ENCODE data around the gene ACOT9. TPM values are rescaled to one million over a fixed set of nuclear protein-coding genes. Genes with fewer than 3 reads are reported as not detected.

ACOT9 gene
- total RNA-seq, 2 donors from 2014 or later: 23.6 to 26.0 TPM

DNA sequence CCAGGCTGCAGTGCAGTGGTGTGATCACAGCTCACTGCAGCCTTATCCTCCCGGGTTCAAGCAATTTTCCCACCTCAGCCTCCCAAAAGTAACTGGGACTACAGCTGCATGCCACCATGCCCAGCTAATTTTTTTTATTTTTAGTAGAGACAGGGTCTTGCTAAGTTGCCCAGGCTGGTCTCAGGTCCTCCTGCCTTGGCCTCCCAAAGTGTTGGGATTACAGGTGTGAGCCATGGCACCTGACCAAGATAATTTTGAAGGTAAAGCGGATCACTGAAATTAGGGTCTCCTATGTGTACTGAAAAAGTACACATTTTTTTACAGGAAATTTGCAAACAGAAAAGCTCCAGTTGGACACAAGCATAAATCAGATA, 44.7 kb upstream of the ACOT9 start:
- Histone ChIP-seq H3K27ac (peak overlapping the region; percentile 50), H3K4me3 (no peak overlapping the region), H3K36me3 (no peaks in the 10 kb centered on the region), H3K9me3 (no peaks in the 10 kb centered on the region), H3K27me3 (no peaks in the 10 kb centered on the region), H3K9ac (ENCODE audit: low read depth in 2 of 2, low read length in 2 of 2) (no peak overlapping the region), H3K4me1 (no peaks in the 10 kb centered on the region)
- no peak for DNase-seq
- intact Hi-C loops (cut with DNase I): no loop called here
- TF ChIP-seq, protein P1, sequence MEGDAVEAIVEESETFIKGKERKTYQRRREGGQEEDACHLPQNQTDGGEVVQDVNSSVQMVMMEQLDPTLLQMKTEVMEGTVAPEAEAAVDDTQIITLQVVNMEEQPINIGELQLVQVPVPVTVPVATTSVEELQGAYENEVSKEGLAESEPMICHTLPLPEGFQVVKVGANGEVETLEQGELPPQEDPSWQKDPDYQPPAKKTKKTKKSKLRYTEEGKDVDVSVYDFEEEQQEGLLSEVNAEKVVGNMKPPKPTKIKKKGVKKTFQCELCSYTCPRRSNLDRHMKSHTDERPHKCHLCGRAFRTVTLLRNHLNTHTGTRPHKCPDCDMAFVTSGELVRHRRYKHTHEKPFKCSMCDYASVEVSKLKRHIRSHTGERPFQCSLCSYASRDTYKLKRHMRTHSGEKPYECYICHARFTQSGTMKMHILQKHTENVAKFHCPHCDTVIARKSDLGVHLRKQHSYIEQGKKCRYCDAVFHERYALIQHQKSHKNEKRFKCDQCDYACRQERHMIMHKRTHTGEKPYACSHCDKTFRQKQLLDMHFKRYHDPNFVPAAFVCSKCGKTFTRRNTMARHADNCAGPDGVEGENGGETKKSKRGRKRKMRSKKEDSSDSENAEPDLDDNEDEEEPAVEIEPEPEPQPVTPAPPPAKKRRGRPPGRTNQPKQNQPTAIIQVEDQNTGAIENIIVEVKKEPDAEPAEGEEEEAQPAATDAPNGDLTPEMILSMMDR (IDR thresholded peaks at IDR 0.05): no peak

DNA sequence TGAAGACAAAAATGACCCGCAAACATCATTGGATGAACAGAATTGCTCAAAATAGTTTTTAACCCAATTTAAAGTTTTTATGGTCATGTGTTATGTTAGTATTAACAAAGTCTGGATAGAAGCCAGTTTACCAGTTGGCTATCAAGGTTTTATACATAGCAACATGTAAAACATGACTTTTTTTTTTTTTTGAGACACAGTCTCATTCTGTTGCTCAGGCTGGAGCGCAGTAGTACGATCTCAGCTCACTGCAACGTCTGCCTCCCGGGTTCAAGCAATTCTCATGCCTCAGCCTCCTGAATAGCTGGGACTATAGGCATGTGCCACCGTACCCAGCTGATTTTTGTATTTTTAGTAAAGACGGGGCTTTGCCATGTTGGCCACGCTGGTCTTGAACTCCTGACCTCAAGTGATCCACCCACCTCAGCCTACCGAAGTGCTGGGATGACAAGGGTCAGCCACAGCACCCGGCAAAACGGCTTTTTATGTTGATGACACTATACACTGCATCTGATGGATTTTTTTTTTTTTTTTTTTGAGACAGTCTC, 43.3 kb upstream of the ACOT9 start:
- Histone ChIP-seq H3K4me3 (no peak overlapping the region), H3K4me1 (no peaks in the 10 kb centered on the region), H3K36me3 (no peaks in the 10 kb centered on the region), H3K27me3 (no peaks in the 10 kb centered on the region), H3K9me3 (no peaks in the 10 kb centered on the region), H3K9ac (ENCODE audit: low read depth in 2 of 2, low read length in 2 of 2) (no peak overlapping the region), H3K27ac (peak overlapping the region; percentile 4)
- DNase-seq: no peak
- intact Hi-C loops (cut with DNase I): no loop called here
- TF ChIP-seq, protein P1 (IDR thresholded peaks at IDR 0.05): no peak

DNA sequence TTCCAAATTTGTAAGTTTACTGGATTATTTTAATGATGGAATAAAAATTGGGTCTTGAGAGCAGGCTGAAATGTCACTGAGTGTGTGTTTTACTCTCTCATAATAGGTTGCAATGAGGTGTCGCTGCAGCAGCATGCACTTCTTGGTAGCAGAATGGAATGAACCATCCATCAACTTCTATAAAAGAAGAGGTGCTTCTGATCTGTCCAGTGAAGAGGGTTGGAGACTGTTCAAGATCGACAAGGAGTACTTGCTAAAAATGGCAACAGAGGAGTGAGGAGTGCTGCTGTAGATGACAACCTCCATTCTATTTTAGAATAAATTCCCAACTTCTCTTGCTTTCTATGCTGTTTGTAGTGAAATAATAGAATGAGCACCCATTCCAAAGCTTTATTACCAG, 42.5 kb upstream of the ACOT9 start:
- DNase-seq: no peak
- intact Hi-C loops (cut with DNase I): no loop called here
- Histone ChIP-seq H3K27ac (peak overlapping the region; percentile 80), H3K9me3 (no peaks in the 10 kb centered on the region), H3K4me1 (no peaks in the 10 kb centered on the region), H3K9ac (ENCODE audit: low read depth in 2 of 2, low read length in 2 of 2) (peak overlapping the region in 1 of 2 donors; percentile 85), H3K27me3 (no peaks in the 10 kb centered on the region), H3K36me3 (no peaks in the 10 kb centered on the region), H3K4me3 (peak overlapping the region; percentile 42)
- TF ChIP-seq, protein P1 (IDR thresholded peaks at IDR 0.05): no peak

DNA sequence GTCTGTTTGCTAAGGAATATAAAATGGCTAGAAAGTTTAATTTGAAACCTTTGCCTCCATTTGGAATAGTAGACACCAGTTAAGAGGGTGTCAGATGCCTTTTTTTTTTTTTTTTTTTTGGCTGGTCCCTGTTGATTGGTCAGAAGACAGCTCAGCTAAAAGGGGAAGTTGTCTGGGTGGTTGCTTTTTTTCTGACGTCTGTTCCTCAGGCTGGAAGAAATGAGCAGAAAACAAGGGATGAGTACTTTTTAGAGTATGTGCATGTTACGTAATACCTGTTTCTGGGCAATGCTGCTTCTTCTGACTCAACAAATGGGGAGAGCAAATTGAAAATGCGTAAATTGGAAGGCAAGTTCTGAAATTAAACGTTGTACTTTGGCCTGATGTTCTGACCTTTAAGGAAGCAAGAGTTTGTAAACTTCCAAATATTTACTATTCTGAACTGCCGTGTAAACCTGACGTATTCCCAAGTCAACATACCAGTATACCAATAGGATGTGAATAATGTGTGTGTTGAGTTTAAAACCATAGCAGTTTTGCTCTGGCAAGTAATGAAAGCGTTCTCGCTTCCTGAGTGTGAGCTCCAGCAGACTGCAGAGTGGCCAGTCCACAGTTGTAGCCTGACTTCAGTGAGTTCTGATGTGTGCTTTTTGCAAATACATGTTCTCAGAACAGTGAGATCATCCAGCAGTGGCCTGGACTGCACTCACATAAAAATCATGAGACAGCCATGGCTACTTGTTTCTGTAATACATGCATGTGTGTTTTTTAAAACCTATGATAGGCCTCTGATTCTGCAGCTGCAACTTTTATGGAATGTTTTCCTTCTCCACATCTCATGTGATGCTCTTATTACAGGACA, 41.6 kb upstream of the ACOT9 start:
- Histone ChIP-seq H3K4me3 (peak overlapping the region; percentile 42), H3K4me1 (no peaks in the 10 kb centered on the region), H3K9me3 (no peaks in the 10 kb centered on the region), H3K9ac (ENCODE audit: low read depth in 2 of 2, low read length in 2 of 2) (peak overlapping the region; percentile 17 to 85), H3K27ac (peak overlapping the region; percentile 80), H3K36me3 (no peaks in the 10 kb centered on the region), H3K27me3 (no peaks in the 10 kb centered on the region)
- intact Hi-C loops (cut with DNase I): loop anchor here (5.0 kb wide), 1 partner anchor 118 kb away; no protein-coding TSS in a partner anchor
- TF ChIP-seq, protein P1 (IDR thresholded peaks at IDR 0.05): no peak
- DNase-seq: no peak

DNA sequence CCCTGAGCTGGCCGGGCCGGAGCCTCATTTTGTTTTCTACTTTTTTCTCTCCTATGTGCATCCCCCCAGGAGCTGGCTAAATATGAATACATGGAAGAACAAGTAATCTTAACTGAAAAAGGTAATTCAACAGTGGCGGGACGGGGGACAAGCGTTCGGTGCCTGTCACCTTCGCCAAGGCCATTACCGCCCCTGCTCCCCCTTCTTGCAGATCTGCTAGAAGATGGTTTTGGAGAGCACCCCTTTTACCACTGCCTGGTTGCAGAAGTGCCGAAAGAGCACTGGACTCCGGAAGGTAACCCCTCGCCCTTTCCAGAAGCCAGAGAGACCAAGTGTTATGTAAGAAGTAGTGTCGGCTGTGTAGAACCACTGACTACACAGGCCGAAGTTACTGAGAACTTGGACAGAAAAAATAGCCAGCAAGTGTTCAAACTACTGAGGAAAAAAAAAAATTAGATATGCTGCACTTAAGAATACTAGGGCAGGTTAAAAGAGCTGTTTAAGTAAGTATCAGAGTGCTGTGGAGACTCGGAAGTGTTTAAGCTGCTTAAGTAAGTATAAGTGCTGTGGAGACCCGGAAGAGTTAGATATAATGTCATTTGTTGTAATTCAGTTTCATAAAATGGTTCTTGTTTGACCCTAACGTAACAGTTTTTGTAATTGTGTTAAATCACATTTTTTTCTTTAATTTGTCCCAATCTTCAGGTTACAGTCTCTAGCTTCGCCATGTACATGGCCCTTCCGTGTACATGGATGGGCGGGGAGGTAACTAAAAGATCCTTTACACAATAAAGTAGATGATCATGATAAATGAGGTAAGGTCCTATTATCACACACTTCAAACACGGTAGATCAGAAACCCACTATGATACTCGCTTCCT, 40.8 kb upstream of the ACOT9 start:
- H3K9ac ChIP-seq (ENCODE audit: low read depth in 2 of 2, low read length in 2 of 2): peak overlapping the region; percentile 52 to 85
- intact Hi-C loops (cut with DNase I): loop anchor here (5.0 kb wide), 1 partner anchor 118 kb away; no protein-coding TSS in a partner anchor
- H3K27ac ChIP-seq: peak overlapping the region; percentile 80
- H3K27me3 ChIP-seq: no peaks in the 10 kb centered on the region
- H3K9me3 ChIP-seq: no peaks in the 10 kb centered on the region
- no peak for DNase-seq
- H3K36me3 ChIP-seq: no peaks in the 10 kb centered on the region
- TF ChIP-seq, protein P1 (IDR thresholded peaks at IDR 0.05): no peak
- H3K4me3 ChIP-seq: peak overlapping the region; percentile 42
- no peaks in the 10 kb centered on the region for H3K4me1 ChIP-seq

Measured in colonic mucosa (tissue), 4 donors.